NCI-H2227 (cell line): Measurements from ENCODE around the gene LPIN1.

Source experiments
- DNase-seq: peaks from one replicate; lab custom pipeline; 2025; ENCODE audit not compliant: unreplicated experiment; lab: John Stamatoyannopoulos, UW

Gene LPIN1

GRCh38 chr2:11864724-11865123 lies 118.3 kb downstream of the LPIN1 start:
- DNase-seq, result no peak

- DNase-seq, result no peak
Measured at GRCh38 chr2:11865378-11865777, 118.9 kb downstream of the LPIN1 start.

GRCh38 chr2:11865805-11866204 lies 119.4 kb downstream of the LPIN1 start:
- no peak for DNase-seq

GRCh38 chr2:11866358-11867335 lies 120.2 kb downstream of the LPIN1 start:
- DNase-seq, result no peak

- no peak for DNase-seq
Measured at GRCh38 chr2:11867926-11868325, 121.5 kb downstream of the LPIN1 start.

- DNase-seq, result no peak
Measured at GRCh38 chr2:11869391-11869991, 123.1 kb downstream of the LPIN1 start.

GRCh38 chr2:11870064-11870463 lies 123.6 kb downstream of the LPIN1 start:
- DNase-seq, result no peak

- DNase-seq, result no peak
Measured at GRCh38 chr2:11870584-11870983, 124.2 kb downstream of the LPIN1 start.

GRCh38 chr2:11871421-11871820 lies 125.0 kb downstream of the LPIN1 start:
- no peak for DNase-seq

GRCh38 chr2:11872247-11872947 lies 126.0 kb downstream of the LPIN1 start:
- no peak for DNase-seq

- DNase-seq, result no peak
Measured at GRCh38 chr2:11872948-11873269, 126.5 kb downstream of the LPIN1 start.

- DNase-seq, result no peak
Measured at GRCh38 chr2:11873356-11874154, 127.1 kb downstream of the LPIN1 start.

GRCh38 chr2:11874861-11875260 lies 128.4 kb downstream of the LPIN1 start:
- no peak for DNase-seq

- DNase-seq, result no peak
Measured at GRCh38 chr2:11875481-11875880, 129.0 kb downstream of the LPIN1 start.

GRCh38 chr2:11876436-11876835 lies 130.0 kb downstream of the LPIN1 start:
- DNase-seq, result no peak

- no peak for DNase-seq
Measured at GRCh38 chr2:11876889-11877288, 130.5 kb downstream of the LPIN1 start.
